ENCODE results near the gene DISC1.
A peak's percentile ranks its signal among the peaks of the same experiment; 100 is the strongest.

The DISC1 gene

DNA sequence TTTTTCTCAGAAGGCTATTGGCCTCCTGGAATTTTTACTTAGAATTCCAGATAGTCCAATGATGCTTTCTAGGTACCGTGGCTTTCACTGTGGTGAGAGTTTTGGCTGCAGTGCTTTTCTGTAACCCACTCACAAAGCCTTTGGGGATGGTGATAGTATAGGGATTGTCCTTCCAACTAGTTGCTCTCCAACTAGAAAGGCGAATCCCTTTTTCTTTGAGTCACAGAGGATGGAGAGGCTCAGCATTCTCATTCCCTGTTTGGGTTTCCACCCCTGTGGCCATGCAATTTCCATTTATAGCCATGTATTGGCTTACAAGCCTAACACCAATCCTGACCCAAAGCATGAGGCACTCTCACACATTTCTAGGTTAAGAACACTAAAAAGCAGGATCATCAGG lies 300.3 kb downstream of the DISC1 start:
- no peak for TF ChIP-seq CREB1 (IDR thresholded peaks at IDR 0.05; ENCODE audit: low read depth)
- no peak for TF ChIP-seq EP300 (IDR thresholded peaks at IDR 0.05; ENCODE audit: borderline replicate concordance)
- no peak for TF ChIP-seq CEBPB (IDR thresholded peaks at IDR 0.05)
- TF ChIP-seq, protein P1, sequence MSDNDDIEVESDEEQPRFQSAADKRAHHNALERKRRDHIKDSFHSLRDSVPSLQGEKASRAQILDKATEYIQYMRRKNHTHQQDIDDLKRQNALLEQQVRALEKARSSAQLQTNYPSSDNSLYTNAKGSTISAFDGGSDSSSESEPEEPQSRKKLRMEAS (IDR thresholded peaks at IDR 0.05): no peak
- no peak for TF ChIP-seq TCF12 (IDR thresholded peaks at IDR 0.05; ENCODE audit: low read depth)
- no peak for TF ChIP-seq TAF1 (IDR thresholded peaks at IDR 0.05; ENCODE audit: low read depth)
- no peak for TF ChIP-seq ZBTB7A (IDR thresholded peaks at IDR 0.05; ENCODE audit: low read depth)
- no peak for TF ChIP-seq TEAD4 (IDR thresholded peaks at IDR 0.05)
- TF ChIP-seq RAD21 (IDR thresholded peaks at IDR 0.05; ENCODE audit: low read depth): no peak
- TF ChIP-seq, protein P2, sequence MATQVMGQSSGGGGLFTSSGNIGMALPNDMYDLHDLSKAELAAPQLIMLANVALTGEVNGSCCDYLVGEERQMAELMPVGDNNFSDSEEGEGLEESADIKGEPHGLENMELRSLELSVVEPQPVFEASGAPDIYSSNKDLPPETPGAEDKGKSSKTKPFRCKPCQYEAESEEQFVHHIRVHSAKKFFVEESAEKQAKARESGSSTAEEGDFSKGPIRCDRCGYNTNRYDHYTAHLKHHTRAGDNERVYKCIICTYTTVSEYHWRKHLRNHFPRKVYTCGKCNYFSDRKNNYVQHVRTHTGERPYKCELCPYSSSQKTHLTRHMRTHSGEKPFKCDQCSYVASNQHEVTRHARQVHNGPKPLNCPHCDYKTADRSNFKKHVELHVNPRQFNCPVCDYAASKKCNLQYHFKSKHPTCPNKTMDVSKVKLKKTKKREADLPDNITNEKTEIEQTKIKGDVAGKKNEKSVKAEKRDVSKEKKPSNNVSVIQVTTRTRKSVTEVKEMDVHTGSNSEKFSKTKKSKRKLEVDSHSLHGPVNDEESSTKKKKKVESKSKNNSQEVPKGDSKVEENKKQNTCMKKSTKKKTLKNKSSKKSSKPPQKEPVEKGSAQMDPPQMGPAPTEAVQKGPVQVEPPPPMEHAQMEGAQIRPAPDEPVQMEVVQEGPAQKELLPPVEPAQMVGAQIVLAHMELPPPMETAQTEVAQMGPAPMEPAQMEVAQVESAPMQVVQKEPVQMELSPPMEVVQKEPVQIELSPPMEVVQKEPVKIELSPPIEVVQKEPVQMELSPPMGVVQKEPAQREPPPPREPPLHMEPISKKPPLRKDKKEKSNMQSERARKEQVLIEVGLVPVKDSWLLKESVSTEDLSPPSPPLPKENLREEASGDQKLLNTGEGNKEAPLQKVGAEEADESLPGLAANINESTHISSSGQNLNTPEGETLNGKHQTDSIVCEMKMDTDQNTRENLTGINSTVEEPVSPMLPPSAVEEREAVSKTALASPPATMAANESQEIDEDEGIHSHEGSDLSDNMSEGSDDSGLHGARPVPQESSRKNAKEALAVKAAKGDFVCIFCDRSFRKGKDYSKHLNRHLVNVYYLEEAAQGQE (IDR thresholded peaks at IDR 0.05; ENCODE audit: low read depth): no peak

DNA sequence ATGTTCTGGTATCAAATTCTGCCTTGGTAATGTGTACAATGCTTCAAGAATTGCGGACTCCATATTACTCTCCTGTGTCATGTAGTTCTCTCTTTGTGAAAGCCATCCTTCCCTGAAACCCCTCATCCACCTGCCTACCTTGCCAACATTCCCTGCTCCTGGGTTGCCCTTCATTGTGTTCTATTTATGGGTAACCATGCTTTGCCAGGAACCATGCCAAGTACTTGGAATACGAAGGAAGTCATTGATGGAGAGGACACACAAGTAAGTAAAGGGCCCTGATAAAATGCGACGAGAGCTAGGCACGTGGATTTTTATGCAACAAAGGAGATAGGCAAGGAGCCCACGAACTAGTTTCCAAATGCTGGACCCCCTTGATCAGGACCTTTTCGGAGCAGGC lies 300.8 kb downstream of the DISC1 start:
- no peak for TF ChIP-seq NFIC (IDR thresholded peaks at IDR 0.05)

DNA sequence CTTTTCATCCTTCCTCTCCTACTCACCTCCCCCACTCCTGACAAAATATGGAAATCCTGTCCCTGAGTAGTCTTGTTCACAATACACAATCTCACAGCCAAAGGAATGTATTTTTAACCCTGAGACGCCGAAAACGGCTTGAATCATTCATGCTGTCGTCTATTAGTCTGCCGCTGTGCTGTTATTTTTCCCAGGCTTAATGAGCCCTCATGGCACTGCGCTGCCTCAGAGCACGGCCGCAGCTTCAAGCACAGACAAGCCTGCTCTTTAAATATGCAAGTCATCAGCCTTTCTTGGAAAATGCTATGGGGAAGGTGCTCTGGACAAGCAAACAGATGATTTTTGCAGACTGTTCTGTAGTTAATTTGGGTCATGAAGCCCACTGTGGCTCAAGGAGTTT lies 302.7 kb downstream of the DISC1 start:
- TF ChIP-seq TCF12 (IDR thresholded peaks at IDR 0.05; ENCODE audit: low read depth) (no peak), EP300 (IDR thresholded peaks at IDR 0.05; ENCODE audit: borderline replicate concordance) (no peak), YY1 (IDR thresholded peaks at IDR 0.05; ENCODE audit: low read depth) (no peak), TEAD4 (IDR thresholded peaks at IDR 0.05) (no peak), ZBTB7A (IDR thresholded peaks at IDR 0.05; ENCODE audit: low read depth) (no peak), RAD21 (IDR thresholded peaks at IDR 0.05; ENCODE audit: low read depth) (no peak), NFIC (IDR thresholded peaks at IDR 0.05) (no peak)
- TF ChIP-seq, protein P3, sequence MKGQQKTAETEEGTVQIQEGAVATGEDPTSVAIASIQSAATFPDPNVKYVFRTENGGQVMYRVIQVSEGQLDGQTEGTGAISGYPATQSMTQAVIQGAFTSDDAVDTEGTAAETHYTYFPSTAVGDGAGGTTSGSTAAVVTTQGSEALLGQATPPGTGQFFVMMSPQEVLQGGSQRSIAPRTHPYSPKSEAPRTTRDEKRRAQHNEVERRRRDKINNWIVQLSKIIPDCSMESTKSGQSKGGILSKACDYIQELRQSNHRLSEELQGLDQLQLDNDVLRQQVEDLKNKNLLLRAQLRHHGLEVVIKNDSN (IDR thresholded peaks at IDR 0.05): no peak
- TF ChIP-seq, protein P2 (IDR thresholded peaks at IDR 0.05; ENCODE audit: low read depth): no peak

DNA sequence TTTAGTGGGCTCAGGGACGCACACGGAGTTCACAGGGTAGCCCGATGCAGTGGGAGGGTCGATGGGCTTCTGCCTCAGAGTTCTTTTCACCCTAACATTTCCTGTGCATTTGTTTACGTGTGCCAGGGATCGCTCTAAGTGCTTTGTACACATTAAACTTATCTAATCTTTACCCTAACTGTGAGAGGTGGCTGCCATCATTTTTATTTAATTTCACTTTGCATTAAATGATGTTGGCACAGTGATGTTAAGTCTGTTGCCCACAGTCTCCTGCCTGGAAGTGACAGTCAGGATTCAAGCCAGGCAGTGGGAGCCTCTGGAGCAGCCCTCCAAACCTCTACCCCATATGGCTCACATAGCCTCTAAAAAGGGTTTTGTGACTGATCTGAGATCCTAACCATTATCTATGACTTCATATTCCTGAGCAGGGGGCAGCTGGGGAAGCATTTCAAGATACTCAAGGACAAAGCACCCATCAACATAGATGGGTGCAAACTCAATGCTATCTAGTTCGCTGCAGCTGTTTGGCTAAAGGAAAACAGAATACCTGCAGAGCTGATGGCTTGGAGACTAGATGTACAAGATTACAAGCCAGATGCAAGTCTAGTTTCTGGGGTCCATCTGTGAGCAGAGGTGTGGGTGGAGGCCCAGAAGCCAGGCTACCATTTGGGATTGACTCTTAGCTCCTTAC lies 303.8 kb downstream of the DISC1 start:
- no peak for TF ChIP-seq TAF1 (IDR thresholded peaks at IDR 0.05; ENCODE audit: low read depth)
- TF ChIP-seq NFIC (IDR thresholded peaks at IDR 0.05): no peak
- no peak for TF ChIP-seq ZBTB7A (IDR thresholded peaks at IDR 0.05; ENCODE audit: low read depth)
- TF ChIP-seq RAD21 (IDR thresholded peaks at IDR 0.05; ENCODE audit: low read depth): no peak
- TF ChIP-seq CEBPB (IDR thresholded peaks at IDR 0.05): no peak
- no peak for TF ChIP-seq YY1 (IDR thresholded peaks at IDR 0.05; ENCODE audit: low read depth)
- TF ChIP-seq EGR1 (IDR thresholded peaks at IDR 0.05): no peak
- TF ChIP-seq, protein P1 (IDR thresholded peaks at IDR 0.05): no peak

DNA sequence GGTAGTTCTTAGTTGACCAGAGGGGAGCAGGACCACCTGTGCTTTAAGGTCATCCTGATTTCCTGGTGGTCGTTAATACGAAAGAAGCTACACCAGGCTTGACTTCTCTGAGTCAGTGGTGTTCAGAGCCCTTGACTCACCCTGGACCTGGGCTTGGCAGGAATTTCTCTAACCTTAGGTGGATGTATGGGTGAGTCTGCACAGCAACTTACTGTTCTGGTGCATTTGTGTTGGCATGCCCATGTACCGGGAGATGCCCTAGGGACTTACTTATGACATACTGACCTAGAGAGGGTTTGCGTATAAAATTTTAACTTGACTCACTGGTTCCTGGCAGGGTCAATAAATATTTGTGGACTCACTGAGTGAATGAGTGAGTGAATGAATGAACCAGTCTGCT lies 304.6 kb downstream of the DISC1 start:
- no peak for TF ChIP-seq YY1 (IDR thresholded peaks at IDR 0.05; ENCODE audit: low read depth)
- TF ChIP-seq EGR1 (IDR thresholded peaks at IDR 0.05): no peak
- no peak for TF ChIP-seq ZBTB7A (IDR thresholded peaks at IDR 0.05; ENCODE audit: low read depth)
- TF ChIP-seq CEBPB (IDR thresholded peaks at IDR 0.05): no peak
- no peak for TF ChIP-seq FOXM1 (IDR thresholded peaks at IDR 0.05; ENCODE audit: borderline replicate concordance, low read depth)
- TF ChIP-seq TCF12 (IDR thresholded peaks at IDR 0.05; ENCODE audit: low read depth): no peak
- TF ChIP-seq RAD21 (IDR thresholded peaks at IDR 0.05; ENCODE audit: low read depth): no peak

DNA sequence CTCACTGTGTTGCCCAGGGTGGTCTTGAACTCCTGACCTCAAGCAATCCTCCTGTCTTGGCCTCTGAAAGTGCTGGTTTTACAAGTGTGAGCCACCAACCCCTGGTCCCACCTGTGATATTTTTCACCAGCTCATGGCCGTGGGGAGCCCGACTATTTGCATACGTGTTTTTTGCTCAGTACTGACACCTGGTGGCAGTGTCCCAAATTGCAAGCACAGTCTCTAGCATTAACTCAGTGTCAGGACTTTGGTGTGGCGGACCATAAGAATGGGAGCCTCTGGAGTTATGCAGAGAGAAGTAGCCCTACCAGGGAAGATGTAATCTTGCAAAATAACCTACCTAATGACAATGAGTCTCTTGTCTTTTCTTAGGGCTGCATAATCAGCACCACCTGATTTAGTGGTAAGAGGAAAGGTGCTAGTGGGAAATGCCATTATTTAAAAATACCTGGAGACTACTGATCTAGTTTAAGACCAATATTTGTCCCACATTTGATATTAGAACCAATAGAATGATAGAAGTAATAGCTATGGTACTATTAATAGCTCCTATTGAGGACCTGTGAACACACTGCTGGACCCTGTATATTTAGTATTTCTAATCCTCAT lies 305.4 kb downstream of the DISC1 start:
- TF ChIP-seq NFIC (IDR thresholded peaks at IDR 0.05): no peak
- peak; percentile 23; the same call in 1 of the 2 replicates for TF ChIP-seq RAD21 (IDR thresholded peaks at IDR 0.05; ENCODE audit: low read depth)

Measured in Ishikawa (cell line).